ENCODE measurements around the gene ANK3.

The ANK3 gene

GRCh38 chr10:60390224-60390626 is 550 bp upstream of the ANK3 start:
- no peak for TF ChIP-seq CTCF (IDR thresholded peaks at IDR 0.05; ENCODE audit: insufficient read depth, low read depth, low read length, missing control alignments)
- H3K4me3 ChIP-seq (ENCODE audit: low read depth, low read length), result no peak overlapping the region
- DNase-seq (ENCODE audit: low read depth), result no peak

DNA sequence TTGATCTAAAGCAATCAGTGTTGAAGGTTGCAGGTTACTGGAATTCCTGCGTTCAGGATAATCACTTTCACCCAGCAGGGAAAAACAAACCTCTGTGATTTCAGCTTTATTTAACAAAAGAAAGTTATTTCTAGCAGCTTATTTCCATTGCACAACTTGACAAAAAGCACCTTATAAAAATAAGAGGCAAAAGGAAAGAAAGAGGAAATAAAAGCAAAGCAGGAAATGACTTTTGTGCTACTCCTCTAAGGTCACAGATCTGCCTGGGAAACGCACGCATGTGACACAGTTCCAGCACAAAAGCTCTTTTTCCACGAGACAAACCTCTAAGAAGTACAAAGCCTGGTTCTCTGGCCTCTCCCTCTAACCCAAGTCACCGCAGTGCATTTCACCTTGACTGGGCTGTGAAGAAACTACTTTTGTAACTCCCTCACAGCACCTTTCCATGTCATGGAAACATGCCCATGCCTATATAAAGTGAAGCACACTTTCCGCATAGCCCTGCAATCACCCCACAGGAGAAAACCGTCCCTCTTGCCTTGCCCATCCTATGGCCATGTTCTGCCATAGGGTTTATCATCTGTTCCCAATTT is 870 bp downstream of the ANK3 start:
- TF ChIP-seq CTCF (IDR thresholded peaks at IDR 0.05; ENCODE audit: insufficient read depth, low read depth, low read length, missing control alignments), result no peak
- H3K4me3 ChIP-seq (ENCODE audit: low read depth, low read length), result no peak overlapping the region

DNA sequence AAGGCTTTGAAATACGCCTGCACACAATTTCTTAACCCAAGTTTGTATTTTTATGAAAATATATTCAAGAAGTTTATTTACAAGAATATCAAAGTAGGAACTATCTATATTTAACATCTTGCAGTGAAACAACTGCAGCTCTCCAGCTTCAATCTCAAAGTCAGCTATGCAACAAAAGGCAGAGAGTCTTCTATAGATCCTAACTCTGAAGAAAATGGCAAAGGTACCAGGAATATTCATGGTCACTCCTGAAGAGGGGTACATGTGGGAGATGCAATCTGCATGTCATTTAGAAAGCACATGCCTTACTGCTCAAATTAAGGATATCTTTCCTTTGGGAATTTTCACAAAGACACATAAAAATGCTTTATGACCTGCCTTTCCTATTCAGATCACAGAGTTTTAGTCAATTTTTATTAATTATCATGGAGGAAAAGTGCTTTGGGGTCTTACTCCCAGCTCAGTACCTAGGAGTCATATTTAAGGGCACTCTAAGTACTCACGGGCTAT is 1.5 kb downstream of the ANK3 start:
- no peak for DNase-seq (ENCODE audit: low read depth)
- no peak for TF ChIP-seq CTCF (IDR thresholded peaks at IDR 0.05; ENCODE audit: insufficient read depth, low read depth, low read length, missing control alignments)
- H3K4me3 ChIP-seq (ENCODE audit: low read depth, low read length), result no peak overlapping the region

More for the DNA sequence above, 870 bp downstream of the ANK3 start:
- no peak for DNase-seq (ENCODE audit: low read depth)

GRCh38 chr10:60387531-60387930 is 2.1 kb downstream of the ANK3 start:
- no peak overlapping the region for H3K4me3 ChIP-seq (ENCODE audit: low read depth, low read length)
- TF ChIP-seq CTCF (IDR thresholded peaks at IDR 0.05; ENCODE audit: insufficient read depth, low read depth, low read length, missing control alignments), result no peak

GRCh38 chr10:60385399-60385738 is 4.3 kb downstream of the ANK3 start:
- no peak overlapping the region for H3K4me3 ChIP-seq (ENCODE audit: low read depth, low read length)
- no peak for DNase-seq (ENCODE audit: low read depth)
- no peak for TF ChIP-seq CTCF (IDR thresholded peaks at IDR 0.05; ENCODE audit: insufficient read depth, low read depth, low read length, missing control alignments)

More at GRCh38 chr10:60387531-60387930, 2.1 kb downstream of the ANK3 start:
- DNase-seq (ENCODE audit: low read depth), result no peak

DNA sequence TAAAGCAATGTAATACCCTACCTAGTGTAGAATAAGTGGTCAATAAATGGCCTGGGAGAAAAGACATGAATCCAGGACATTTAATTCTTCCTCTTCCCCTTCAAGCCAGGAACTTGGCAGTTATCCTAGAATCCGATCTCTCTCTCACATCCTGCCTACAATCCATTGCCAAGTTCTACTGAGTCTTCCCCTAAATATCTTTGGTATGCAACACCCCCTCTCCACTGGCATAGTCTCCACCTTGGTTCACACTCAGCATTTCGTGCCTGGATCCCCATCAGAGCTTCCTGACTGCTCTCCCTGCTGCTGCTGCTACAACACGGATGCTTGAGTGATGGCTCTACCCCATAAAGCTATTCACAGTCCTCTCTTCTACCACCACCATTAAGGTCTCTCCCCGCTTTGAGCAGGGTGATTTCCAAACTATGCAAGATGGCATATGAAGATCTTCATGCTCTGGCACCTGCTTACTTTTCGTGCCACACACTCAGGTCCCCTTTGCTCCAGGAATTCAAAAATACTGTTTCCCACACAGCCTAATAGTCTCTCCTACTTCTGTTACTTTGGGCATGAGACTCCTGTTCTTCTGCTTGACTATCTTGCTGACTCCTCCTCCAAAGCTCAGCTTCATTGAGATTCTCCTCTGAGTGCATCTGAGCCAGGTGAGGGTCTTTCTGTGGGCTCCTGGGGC is 4.8 kb downstream of the ANK3 start:
- no peak overlapping the region for H3K4me3 ChIP-seq (ENCODE audit: low read depth, low read length)
- TF ChIP-seq CTCF (IDR thresholded peaks at IDR 0.05; ENCODE audit: insufficient read depth, low read depth, low read length, missing control alignments), result no peak

More for the DNA sequence above, 4.8 kb downstream of the ANK3 start:
- DNase-seq (ENCODE audit: low read depth), result no peak
